GM12864 (cell line): ENCODE results near the gene PCDHGB7.
A peak's percentile ranks its signal among the peaks of the same experiment; 100 is the strongest.
"Not testable (repeated sequence)": the region's sequence is repeated elsewhere in the genome, so short reads cannot be mapped to it uniquely, and the experiment has no call there.

Experiments
- DNase-seq: peaks from one replicate; pipeline ENCODE4 v3.0.0-alpha.2; 2011; ENCODE audit warnings: low read depth
- H3K4me3 ChIP-seq: 2 replicates; pipeline ENCODE4 v1.5.1; 2011; ENCODE audit warnings: mild to moderate bottlenecking, low read depth, low read length, control low read depth
- TF ChIP-seq, protein P1 (sequence below): IDR thresholded peaks from 2 replicates; pipeline ENCODE4 v1.5.1; 2011; ENCODE audit warnings: low read depth, mild to moderate bottlenecking, moderate library complexity, low read length, control low read depth, inconsistent platforms; ENCODE audit errors: missing control alignments

The PCDHGB7 gene

DNA sequence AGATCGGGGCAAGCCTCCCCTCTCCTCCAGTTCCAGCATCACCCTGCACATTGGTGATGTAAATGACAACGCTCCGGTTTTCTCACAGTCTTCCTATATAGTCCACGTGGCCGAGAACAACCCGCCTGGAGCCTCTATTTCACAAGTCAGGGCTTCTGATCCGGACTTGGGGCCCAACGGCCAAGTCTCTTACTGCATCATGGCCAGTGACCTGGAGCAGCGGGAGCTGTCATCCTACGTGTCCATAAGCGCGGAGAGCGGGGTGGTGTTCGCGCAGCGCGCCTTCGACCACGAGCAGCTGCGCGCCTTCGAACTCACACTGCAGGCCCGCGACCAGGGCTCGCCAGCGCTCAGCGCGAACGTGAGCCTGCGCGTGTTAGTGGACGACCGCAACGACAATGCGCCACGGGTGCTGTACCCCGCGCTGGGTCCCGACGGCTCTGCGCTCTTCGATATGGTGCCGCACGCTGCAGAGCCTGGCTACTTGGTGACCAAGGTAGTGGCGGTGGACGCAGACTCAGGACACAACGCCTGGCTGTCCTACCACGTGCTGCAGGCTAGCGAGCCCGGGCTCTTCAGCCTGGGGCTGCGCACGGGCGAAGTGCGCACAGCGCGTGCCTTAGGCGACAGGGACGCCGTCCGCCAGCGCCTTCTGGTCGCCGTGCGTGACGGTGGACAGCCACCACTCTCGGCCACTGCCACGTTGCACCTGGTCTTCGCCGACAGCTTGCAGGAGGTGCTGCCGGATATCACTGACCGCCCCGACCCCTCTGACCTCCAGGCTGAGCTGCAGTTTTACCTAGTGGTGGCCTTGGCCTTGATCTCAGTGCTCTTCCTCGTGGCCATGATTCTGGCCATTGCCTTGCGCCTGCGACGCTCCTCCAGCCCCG lies 28.1 kb upstream of the PCDHGB7 start:
- DNase-seq: no peak
- no peak overlapping the region for H3K4me3 ChIP-seq
- TF ChIP-seq, protein P1, sequence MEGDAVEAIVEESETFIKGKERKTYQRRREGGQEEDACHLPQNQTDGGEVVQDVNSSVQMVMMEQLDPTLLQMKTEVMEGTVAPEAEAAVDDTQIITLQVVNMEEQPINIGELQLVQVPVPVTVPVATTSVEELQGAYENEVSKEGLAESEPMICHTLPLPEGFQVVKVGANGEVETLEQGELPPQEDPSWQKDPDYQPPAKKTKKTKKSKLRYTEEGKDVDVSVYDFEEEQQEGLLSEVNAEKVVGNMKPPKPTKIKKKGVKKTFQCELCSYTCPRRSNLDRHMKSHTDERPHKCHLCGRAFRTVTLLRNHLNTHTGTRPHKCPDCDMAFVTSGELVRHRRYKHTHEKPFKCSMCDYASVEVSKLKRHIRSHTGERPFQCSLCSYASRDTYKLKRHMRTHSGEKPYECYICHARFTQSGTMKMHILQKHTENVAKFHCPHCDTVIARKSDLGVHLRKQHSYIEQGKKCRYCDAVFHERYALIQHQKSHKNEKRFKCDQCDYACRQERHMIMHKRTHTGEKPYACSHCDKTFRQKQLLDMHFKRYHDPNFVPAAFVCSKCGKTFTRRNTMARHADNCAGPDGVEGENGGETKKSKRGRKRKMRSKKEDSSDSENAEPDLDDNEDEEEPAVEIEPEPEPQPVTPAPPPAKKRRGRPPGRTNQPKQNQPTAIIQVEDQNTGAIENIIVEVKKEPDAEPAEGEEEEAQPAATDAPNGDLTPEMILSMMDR: no peak

DNA sequence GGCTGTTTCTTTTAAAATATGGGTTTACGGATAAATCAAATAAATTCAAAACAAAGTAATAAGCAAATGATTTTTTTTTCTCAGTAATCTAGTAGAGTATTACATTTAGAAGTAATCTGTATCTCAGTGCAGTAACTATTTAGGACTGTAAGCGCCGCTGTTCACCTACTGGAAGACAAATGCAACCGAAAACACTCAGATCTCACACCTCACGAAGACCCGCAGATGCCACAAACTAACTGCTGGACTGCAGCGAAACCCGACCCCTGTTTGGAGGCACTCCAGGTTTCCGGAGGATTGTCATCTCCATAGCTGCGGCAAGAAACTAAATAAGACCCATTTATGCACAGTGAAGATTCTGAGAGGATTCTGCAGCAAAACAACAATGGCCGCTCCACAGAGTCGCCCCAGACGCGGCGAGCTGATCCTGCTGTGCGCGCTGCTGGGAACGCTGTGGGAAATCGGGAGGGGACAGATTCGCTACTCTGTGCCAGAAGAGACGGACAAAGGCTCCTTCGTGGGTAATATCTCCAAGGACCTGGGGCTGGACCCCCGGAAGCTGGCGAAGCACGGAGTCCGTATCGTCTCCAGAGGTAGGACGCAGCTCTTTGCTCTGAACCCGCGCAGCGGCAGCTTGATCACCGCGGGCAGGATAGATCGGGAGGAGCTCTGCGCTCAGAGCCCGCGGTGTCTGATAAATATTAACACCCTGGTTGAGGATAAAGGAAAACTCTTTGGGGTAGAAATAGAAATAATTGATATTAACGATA lies 24.9 kb upstream of the PCDHGB7 start, which contains the start of gene PCDHGA8:
TSS of gene PCDHGA8 (plus strand) at position 205 of the 770 bp plus-strand sequence. CDS start at position 386, 181 bp downstream.
- TF ChIP-seq, protein P1: peak; percentile 9
- no peak within 1 kb of the TSS for H3K4me3 ChIP-seq
- no peak for DNase-seq

DNA sequence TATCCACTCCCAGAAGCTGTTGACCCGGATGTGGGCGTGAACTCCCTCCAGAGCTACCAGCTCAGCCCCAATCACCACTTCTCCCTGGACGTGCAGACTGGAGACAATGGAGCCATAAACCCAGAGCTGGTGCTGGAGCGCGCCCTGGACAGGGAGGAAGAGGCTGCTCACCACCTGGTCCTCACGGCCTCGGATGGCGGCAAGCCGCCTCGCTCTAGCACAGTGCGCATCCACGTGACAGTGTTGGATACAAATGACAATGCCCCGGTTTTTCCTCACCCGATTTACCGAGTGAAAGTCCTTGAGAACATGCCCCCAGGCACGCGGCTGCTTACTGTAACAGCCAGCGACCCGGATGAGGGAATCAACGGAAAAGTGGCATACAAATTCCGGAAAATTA lies 24.2 kb upstream of the PCDHGB7 start:
- no peak for DNase-seq
- no peak overlapping the region for H3K4me3 ChIP-seq
- TF ChIP-seq, protein P1: no peak

DNA sequence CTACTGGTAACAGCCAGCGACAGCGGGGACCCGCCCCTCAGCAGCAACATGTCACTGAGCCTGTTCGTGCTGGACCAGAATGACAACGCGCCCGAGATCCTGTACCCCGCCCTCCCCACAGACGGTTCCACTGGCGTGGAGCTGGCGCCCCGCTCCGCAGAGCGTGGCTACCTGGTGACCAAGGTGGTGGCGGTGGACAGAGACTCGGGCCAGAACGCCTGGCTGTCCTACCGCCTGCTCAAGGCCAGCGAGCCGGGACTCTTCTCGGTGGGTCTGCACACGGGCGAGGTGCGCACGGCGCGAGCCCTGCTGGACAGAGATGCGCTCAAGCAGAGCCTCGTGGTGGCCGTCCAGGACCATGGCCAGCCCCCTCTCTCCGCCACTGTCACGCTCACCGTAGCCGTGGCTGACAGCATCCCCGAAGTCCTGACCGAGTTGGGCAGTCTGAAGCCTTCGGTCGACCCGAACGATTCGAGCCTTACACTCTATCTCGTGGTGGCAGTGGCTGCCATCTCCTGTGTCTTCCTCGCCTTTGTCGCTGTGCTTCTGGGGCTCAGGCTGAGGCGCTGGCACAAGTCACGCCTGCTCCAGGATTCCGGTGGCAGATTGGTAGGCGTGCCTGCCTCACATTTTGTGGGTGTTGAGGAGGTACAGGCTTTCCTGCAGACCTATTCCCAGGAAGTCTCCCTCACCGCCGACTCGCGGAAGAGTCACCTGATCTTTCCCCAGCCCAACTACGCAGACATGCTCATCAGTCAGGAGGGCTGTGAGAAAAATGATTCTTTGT lies 22.9 kb upstream of the PCDHGB7 start:
- not testable (repeated sequence) for H3K4me3 ChIP-seq, DNase-seq

DNA sequence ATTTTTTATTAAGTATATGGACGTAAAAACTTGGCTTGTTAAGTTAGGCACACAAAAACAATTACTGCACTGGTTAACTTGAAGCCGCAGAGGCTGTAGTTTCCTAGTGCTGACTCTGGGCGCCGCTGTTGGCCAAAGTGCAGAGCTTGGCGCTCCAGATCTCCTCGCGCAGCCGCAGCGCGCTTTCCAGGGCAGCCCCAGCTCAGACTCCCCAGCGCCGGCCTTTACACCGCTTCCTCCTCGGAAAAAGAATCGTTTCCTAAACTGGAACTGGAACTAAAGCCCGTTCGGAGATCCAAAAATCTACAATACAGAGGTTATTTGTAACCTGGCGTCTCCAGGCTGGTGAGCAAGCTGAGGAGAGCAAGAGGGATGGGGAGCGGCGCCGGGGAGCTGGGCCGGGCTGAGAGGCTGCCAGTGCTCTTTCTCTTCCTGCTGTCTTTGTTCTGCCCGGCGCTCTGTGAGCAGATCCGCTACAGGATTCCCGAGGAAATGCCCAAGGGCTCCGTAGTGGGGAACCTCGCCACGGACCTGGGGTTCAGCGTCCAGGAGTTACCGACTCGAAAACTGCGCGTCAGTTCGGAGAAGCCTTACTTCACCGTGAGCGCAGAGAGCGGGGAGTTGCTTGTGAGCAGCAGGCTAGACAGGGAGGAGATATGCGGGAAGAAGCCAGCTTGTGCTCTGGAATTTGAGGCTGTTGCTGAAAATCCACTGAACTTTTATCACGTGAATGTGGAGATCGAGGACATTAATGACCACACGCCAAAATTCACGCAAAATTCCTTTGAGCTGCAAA lies 19.5 kb upstream of the PCDHGB7 start, which contains the start of gene PCDHGB5:
TSS of gene PCDHGB5 (plus strand) at position 192 of the 796 bp plus-strand sequence. CDS start at position 373, 181 bp downstream.
- TF ChIP-seq, protein P1: peak; percentile 69
- peak within 1 kb of the TSS; percentile 53 for H3K4me3 ChIP-seq
- not testable (repeated sequence) for DNase-seq

GRCh38 chr5:141398608-141399007 lies 18.9 kb upstream of the PCDHGB7 start:
- TF ChIP-seq, protein P1: no peak
- no peak overlapping the region; the same call in 1 of the 2 replicates for H3K4me3 ChIP-seq
- no peak for DNase-seq
